DOHH2 (cell line): ENCODE results near the gene MGLL.

Experiments used
- EZH2phosphoT487 ChIP-seq: fragments of 200-600 bp; sonication (generic); IDR thresholded peaks from 2 replicates; pipeline ENCODE4 v1.6.1; 2017; ENCODE audit warnings: borderline replicate concordance, mild to moderate bottlenecking, antibody characterized with exemption, low read length, moderate library complexity, mixed read lengths
- TF ChIP-seq, protein P1 (sequence below): fragments of 200-600 bp; sonication (generic); IDR thresholded peaks from one replicate; pipeline ENCODE4 v1.5.1; 2014; ENCODE audit warnings: antibody characterized with exemption, mild to moderate bottlenecking, low read depth, low read length; ENCODE audit not compliant: poor library complexity, severe bottlenecking

DNA sequence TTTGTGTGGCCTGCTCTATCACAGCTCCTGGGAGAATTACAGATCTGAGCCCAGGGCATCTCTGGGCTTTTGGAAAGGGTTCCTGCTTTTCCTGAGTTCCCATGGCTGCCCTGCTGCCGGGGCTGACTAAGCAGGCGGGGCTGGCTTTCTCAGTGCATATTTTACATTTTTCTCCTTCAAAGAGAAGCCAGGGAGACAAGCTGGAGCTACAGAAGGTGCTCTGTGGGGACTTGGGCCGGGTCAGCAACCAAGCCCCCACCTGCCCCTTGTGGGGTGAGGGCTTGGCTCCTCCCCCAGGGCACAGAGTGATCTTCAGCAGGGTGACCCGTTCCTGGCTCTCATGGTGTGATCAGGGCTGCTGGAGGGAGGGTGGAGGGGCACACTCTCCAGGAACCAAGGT, 132.2 kb downstream of the MGLL start:
- TF ChIP-seq, protein P1, sequence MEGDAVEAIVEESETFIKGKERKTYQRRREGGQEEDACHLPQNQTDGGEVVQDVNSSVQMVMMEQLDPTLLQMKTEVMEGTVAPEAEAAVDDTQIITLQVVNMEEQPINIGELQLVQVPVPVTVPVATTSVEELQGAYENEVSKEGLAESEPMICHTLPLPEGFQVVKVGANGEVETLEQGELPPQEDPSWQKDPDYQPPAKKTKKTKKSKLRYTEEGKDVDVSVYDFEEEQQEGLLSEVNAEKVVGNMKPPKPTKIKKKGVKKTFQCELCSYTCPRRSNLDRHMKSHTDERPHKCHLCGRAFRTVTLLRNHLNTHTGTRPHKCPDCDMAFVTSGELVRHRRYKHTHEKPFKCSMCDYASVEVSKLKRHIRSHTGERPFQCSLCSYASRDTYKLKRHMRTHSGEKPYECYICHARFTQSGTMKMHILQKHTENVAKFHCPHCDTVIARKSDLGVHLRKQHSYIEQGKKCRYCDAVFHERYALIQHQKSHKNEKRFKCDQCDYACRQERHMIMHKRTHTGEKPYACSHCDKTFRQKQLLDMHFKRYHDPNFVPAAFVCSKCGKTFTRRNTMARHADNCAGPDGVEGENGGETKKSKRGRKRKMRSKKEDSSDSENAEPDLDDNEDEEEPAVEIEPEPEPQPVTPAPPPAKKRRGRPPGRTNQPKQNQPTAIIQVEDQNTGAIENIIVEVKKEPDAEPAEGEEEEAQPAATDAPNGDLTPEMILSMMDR, result no peak
- TF ChIP-seq EZH2phosphoT487, result no peak
